ENCODE results near the gene ORAI2.
"Not testable (repeated sequence)": the region's sequence is repeated elsewhere in the genome, so short reads cannot be mapped to it uniquely, and the experiment has no call there.

The ORAI2 gene

GRCh38 chr7:102505298-102506185 is 72.2 kb downstream of the ORAI2 start:
- H3K27ac ChIP-seq, result not testable (repeated sequence)

Measured in VCaP (cell line).